H1 (cell line): Measurements from ENCODE around the gene ARID4B.

Source experiments
- FOSL1 ChIP-seq: IDR thresholded peaks from 2 replicates; pipeline ENCODE4 v1.6.1; 2011; ENCODE audit warnings: mild to moderate bottlenecking, low read depth, low read length, moderate library complexity; ENCODE audit not compliant: insufficient read depth
- GABPA ChIP-seq: IDR thresholded peaks from 2 replicates; pipeline ENCODE4 v1.6.1; 2011; ENCODE audit warnings: mild to moderate bottlenecking, low read length, moderate library complexity, borderline replicate concordance; ENCODE audit not compliant: insufficient read depth
- POLR2A ChIP-seq, 2 experiments: IDR thresholded peaks; 1 replicate in 1 of 2; 2 replicates in 1 of 2; pipeline ENCODE4 v1.6.1; 2011; ENCODE audit warnings: low read depth in 2 of 2, low read length in 2 of 2, mild to moderate bottlenecking in 2 of 2; ENCODE audit errors: control extremely low read depth in 1 of 2
- POLR2AphosphoS5 ChIP-seq: IDR thresholded peaks from 2 replicates; pipeline ENCODE4 v1.6.1; 2011; ENCODE audit warnings: low read depth, low read length
- RXRA ChIP-seq: IDR thresholded peaks from 2 replicates; pipeline ENCODE4 v1.6.1; 2011; ENCODE audit warnings: low read depth, mild to moderate bottlenecking, low read length, moderate library complexity; ENCODE audit not compliant: insufficient read depth
- YY1 ChIP-seq: IDR thresholded peaks from 2 replicates; pipeline ENCODE4 v1.6.1; 2011; ENCODE audit warnings: low read depth, mild to moderate bottlenecking, low read length
- TF ChIP-seq, protein P1 (sequence below), 3 experiments: IDR thresholded peaks; 1 replicate in 2 of 3; 2 replicates in 1 of 3; pipeline versions ENCODE4 v1.5.1 to v1.6.1; 2011; ENCODE audit warnings: low read length in 3 of 3, mild to moderate bottlenecking in 3 of 3, inconsistent platforms in 2 of 3, low read depth in 1 of 3, moderate library complexity in 1 of 3; ENCODE audit not compliant: insufficient read depth in 1 of 3; ENCODE audit errors: control extremely low read depth in 1 of 3

DNA sequence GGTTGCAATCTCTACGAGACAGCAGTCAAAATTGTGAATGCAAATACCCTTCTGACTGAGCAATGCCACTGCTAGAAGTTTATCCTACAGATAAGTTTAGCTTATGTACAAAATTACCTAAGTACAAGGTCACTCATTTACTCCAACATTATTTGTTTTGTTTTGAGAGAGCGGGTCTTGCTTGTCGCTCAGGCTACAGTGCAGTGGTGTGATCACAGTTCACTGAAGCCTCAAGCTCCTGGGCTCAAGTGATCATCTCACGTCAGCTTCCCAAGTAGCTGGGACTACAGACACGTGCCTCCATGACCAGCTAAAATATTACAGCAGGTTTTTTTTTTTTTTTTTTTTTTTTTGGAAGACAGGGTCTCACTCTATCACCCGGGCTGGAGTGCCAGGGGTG lies 182.3 kb downstream of the ARID4B start:
- TF ChIP-seq, protein P1, sequence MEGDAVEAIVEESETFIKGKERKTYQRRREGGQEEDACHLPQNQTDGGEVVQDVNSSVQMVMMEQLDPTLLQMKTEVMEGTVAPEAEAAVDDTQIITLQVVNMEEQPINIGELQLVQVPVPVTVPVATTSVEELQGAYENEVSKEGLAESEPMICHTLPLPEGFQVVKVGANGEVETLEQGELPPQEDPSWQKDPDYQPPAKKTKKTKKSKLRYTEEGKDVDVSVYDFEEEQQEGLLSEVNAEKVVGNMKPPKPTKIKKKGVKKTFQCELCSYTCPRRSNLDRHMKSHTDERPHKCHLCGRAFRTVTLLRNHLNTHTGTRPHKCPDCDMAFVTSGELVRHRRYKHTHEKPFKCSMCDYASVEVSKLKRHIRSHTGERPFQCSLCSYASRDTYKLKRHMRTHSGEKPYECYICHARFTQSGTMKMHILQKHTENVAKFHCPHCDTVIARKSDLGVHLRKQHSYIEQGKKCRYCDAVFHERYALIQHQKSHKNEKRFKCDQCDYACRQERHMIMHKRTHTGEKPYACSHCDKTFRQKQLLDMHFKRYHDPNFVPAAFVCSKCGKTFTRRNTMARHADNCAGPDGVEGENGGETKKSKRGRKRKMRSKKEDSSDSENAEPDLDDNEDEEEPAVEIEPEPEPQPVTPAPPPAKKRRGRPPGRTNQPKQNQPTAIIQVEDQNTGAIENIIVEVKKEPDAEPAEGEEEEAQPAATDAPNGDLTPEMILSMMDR (IDR thresholded peaks at IDR 0.05; ENCODE audit: control extremely low read depth in 1 of 3, insufficient read depth in 1 of 3, low read depth in 1 of 3, low read length in 3 of 3) = no peak
- TF ChIP-seq POLR2AphosphoS5 (no peak), RXRA (no peak), YY1 (no peak), FOSL1 (no peak), GABPA (no peak), POLR2A (IDR thresholded peaks at IDR 0.05; ENCODE audit: control extremely low read depth in 1 of 2, low read depth in 2 of 2, low read length in 2 of 2) (no peak)
